ENCODE data around the gene FBXO42. TPM values are rescaled to one million over a fixed set of nuclear protein-coding genes. Genes with fewer than 3 reads are reported as not detected.

Gene FBXO42
- polyA plus RNA-seq, 2 of the 4 experiments (the other 2 are of a cell fraction): 4.7 to 12.4 TPM

- TF ChIP-seq RCOR1 (IDR thresholded peaks at IDR 0.05; ENCODE audit: low read depth, low read length): no peak
- no peak for TF ChIP-seq TFCP2L1 (CRISPR knock-in tag; IDR thresholded peaks at IDR 0.05)
- TF ChIP-seq CEBPB (IDR thresholded peaks at IDR 0.05): no peak
- TF ChIP-seq, protein P1, sequence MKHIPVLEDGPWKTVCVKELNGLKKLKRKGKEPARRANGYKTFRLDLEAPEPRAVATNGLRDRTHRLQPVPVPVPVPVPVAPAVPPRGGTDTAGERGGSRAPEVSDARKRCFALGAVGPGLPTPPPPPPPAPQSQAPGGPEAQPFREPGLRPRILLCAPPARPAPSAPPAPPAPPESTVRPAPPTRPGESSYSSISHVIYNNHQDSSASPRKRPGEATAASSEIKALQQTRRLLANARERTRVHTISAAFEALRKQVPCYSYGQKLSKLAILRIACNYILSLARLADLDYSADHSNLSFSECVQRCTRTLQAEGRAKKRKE (CRISPR knock-in tag; IDR thresholded peaks at IDR 0.05; ENCODE audit: low read depth): no peak
- TF ChIP-seq, protein P2, sequence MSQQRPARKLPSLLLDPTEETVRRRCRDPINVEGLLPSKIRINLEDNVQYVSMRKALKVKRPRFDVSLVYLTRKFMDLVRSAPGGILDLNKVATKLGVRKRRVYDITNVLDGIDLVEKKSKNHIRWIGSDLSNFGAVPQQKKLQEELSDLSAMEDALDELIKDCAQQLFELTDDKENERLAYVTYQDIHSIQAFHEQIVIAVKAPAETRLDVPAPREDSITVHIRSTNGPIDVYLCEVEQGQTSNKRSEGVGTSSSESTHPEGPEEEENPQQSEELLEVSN (IDR thresholded peaks at IDR 0.05; ENCODE audit: borderline replicate concordance, low read depth): no peak
Observed at GRCh38 chr1:16242556-16243214, 109.6 kb downstream of the FBXO42 start (continued).

- ATAC-seq (no peak), FAIRE-seq (no peak)
Observed at GRCh38 chr1:16241221-16241708, 111.0 kb downstream of the FBXO42 start.

DNA sequence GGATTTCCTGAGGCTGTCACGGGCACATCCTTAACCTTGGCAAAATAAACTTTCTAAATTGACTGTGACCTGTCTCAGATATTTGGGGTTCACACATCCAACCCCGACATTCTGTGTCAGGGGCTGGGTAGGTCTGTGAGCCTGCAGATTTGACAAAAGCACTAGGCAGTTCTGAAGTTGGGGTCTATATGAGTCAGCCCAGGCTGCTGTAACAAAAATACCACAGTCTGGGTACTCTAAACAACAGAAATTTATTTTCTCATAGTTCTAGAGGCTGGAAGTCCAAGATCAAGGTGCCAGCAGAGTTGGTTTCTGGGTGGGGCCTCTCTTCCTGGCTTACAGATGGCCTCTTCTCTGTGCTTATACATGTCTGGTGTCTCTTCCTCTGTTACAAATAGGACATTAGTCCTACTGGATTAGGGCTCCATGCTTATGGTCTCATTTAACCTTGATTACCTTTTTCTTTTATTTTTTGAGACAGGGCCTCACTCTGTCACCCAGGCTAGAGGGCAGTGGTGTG is 112.2 kb downstream of the FBXO42 start:
- Histone ChIP-seq H3K9me3 (no peaks in the 10 kb centered on the region), H3K4me3 (no peak overlapping the region), H3K4me1 (peaks cover 18% of the 10 kb centered on the region), H3K4me2 (no peak overlapping the region), H3K27ac (no peak overlapping the region)
- CTCF ChIA-PET: interaction anchor here (0.6 to 1.3 kb wide), 3 partner anchors 161 to 230 kb away, joined by 3 to 5 read pairs (median 4); no protein-coding TSS in a partner anchor
- ATAC-seq (no peak), FAIRE-seq (no peak), DNase-seq (ENCODE audit: low read depth in 1 of 2, low spot score in 1 of 2) (no peak)
- TF ChIP-seq USF2 (IDR thresholded peaks at IDR 0.05) (no peak), GATA3 (IDR thresholded peaks at IDR 0.05; ENCODE audit: borderline replicate concordance) (no peak)
- WGBS (ENCODE audit: missing lambda C conversion rate): 81% methylated on average over 2 of the region's 2 CpGs
- POLR2A ChIA-PET: no interaction called here

More at GRCh38 chr1:16241221-16241708, 111.0 kb downstream of the FBXO42 start:
- CTCF ChIA-PET: interaction anchor here (5.1 to 5.4 kb wide), 2 partner anchors 36 to 162 kb away, joined by 31 to 107 read pairs; no protein-coding TSS in a partner anchor
- Histone ChIP-seq H3K4me1 (peaks cover 13% of the 10 kb centered on the region), H3K4me3 (no peak overlapping the region), H3K27ac (no peak overlapping the region), H3K4me2 (no peak overlapping the region), H3K9me3 (no peaks in the 10 kb centered on the region)
- WGBS (ENCODE audit: missing lambda C conversion rate): 87% methylated on average over 10 of the region's 10 CpGs
- no peak for DNase-seq (ENCODE audit: low read depth in 1 of 2, low spot score in 1 of 2)
- TF ChIP-seq CBX8 (IDR thresholded peaks at IDR 0.05): no peak
- POLR2A ChIA-PET: no interaction called here

DNA sequence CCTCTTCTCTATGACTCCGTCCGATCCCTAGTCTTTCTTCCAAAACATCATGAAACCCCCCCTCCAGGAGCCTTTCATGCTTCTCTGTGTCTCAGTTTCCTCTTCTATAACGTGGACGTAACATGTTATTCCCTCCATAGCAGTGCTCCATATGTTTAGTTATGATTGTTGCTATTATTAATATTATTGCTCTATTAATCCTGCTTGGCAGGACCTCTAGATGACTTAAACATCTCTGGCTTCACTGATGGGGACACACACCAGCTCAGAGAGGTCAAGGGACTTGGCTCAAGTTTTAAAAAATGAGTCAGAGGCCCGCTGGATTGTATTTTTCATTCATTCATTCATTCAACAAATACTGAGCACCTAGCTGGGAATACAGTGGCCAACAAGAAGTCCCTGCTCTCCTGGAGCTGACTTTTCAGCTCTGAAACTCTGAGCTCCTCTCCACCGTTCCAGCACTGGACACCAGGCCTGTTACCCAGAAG is 114.9 kb downstream of the FBXO42 start:
- Histone ChIP-seq H3K4me3 (peak overlapping the region; percentile 88), H3K9me3 (no peaks in the 10 kb centered on the region), H3K27ac (peak overlapping the region; percentile 92 to 94), H3K4me1 (peaks cover 14% of the 10 kb centered on the region), H3K4me2 (peak overlapping the region; percentile 100)
- ATAC-seq: no peak
- POLR2A ChIA-PET: interaction anchor here (1.8 kb wide), 1 partner anchor 31 kb away, joined by 5 read pairs; no protein-coding TSS in a partner anchor
- WGBS (ENCODE audit: missing lambda C conversion rate): 9% methylated on average over 6 of the region's 6 CpGs
- FAIRE-seq: no peak
- no peak for DNase-seq (ENCODE audit: low read depth in 1 of 2, low spot score in 1 of 2)
- CTCF ChIA-PET: interaction anchor here (0.7 to 2.5 kb wide), 8 partner anchors 11 to 159 kb away, joined by 3 to 14 read pairs (median 4); no protein-coding TSS in a partner anchor
- TF ChIP-seq RFX5 (IDR thresholded peaks at IDR 0.05) (no peak), KDM1A (IDR thresholded peaks at IDR 0.05; ENCODE audit: low read depth) (no peak), MYC (IDR thresholded peaks at IDR 0.05; ENCODE audit: borderline replicate concordance, low read length) (no peak), MAX (IDR thresholded peaks at IDR 0.05) (no peak), HOXB5 (CRISPR knock-in tag; IDR thresholded peaks at IDR 0.05) (no peak), ELK1 (IDR thresholded peaks at IDR 0.05; ENCODE audit: low read depth, low read length) (no peak), ZFP36 (IDR thresholded peaks at IDR 0.05; ENCODE audit: borderline replicate concordance, partially characterized antibody) (no peak), MAZ (IDR thresholded peaks at IDR 0.05; ENCODE audit: borderline replicate concordance, low read depth, low read length) (no peak), RARB (CRISPR knock-in tag; IDR thresholded peaks at IDR 0.05) (no peak), EHF (CRISPR knock-in tag; IDR thresholded peaks at IDR 0.05) (no peak), RNF2 (IDR thresholded peaks at IDR 0.05; ENCODE audit: borderline replicate concordance, low read depth) (no peak)
- TF ChIP-seq, protein P3, sequence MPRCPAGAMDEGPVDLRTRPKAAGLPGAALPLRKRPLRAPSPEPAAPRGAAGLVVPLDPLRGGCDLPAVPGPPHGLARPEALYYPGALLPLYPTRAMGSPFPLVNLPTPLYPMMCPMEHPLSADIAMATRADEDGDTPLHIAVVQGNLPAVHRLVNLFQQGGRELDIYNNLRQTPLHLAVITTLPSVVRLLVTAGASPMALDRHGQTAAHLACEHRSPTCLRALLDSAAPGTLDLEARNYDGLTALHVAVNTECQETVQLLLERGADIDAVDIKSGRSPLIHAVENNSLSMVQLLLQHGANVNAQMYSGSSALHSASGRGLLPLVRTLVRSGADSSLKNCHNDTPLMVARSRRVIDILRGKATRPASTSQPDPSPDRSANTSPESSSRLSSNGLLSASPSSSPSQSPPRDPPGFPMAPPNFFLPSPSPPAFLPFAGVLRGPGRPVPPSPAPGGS (IDR thresholded peaks at IDR 0.05): no peak
- TF ChIP-seq, protein P4, sequence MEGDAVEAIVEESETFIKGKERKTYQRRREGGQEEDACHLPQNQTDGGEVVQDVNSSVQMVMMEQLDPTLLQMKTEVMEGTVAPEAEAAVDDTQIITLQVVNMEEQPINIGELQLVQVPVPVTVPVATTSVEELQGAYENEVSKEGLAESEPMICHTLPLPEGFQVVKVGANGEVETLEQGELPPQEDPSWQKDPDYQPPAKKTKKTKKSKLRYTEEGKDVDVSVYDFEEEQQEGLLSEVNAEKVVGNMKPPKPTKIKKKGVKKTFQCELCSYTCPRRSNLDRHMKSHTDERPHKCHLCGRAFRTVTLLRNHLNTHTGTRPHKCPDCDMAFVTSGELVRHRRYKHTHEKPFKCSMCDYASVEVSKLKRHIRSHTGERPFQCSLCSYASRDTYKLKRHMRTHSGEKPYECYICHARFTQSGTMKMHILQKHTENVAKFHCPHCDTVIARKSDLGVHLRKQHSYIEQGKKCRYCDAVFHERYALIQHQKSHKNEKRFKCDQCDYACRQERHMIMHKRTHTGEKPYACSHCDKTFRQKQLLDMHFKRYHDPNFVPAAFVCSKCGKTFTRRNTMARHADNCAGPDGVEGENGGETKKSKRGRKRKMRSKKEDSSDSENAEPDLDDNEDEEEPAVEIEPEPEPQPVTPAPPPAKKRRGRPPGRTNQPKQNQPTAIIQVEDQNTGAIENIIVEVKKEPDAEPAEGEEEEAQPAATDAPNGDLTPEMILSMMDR (IDR thresholded peaks at IDR 0.05): no peak
